HUES6 (cell line): ENCODE results near the gene EHBP1L1.
"Not testable (repeated sequence)": the region's sequence is repeated elsewhere in the genome, so short reads cannot be mapped to it uniquely, and the experiment has no call there.

Experiments
- H3K27ac ChIP-seq: 2 replicates; pipeline ENCODE4 v1.7.0; 2013; ENCODE audit warnings: low read depth, mild to moderate bottlenecking, low read length, inconsistent platforms
- H3K27me3 ChIP-seq: 2 replicates; pipeline ENCODE4 v1.6.1; 2013; ENCODE audit warnings: low read length; ENCODE audit not compliant: control insufficient read depth, insufficient read depth
- H3K36me3 ChIP-seq: 2 replicates; pipeline ENCODE4 v1.6.1; 2013; ENCODE audit warnings: low read length; ENCODE audit not compliant: control insufficient read depth, insufficient read depth
- H3K4me1 ChIP-seq: 2 replicates; pipeline ENCODE4 v1.6.1; 2013; ENCODE audit warnings: low read length; ENCODE audit not compliant: control insufficient read depth, insufficient read depth
- H3K4me3 ChIP-seq: 2 replicates; pipeline ENCODE4 v1.5.1; 2013; ENCODE audit warnings: low read depth, low read length
- H3K9ac ChIP-seq: one replicate; pipeline ENCODE4 v1.6.1; 2013; ENCODE audit warnings: mild to moderate bottlenecking, low read length
- H3K9me3 ChIP-seq: 2 replicates; pipeline ENCODE4 v1.6.1; 2013; ENCODE audit warnings: low read depth, low read length; ENCODE audit not compliant: control insufficient read depth, insufficient read depth

The EHBP1L1 gene

GRCh38 chr11:65634905-65635731, 59.3 kb downstream of the EHBP1L1 start:
- Histone ChIP-seq H3K4me1 (peaks cover 8% of the 10 kb centered on the region), H3K27ac (no peak overlapping the region), H3K36me3 (peaks cover 65% of the 10 kb centered on the region), H3K9ac (no peak overlapping the region), H3K27me3 (no peaks in the 10 kb centered on the region), H3K9me3 (no peaks in the 10 kb centered on the region), H3K4me3 (no peak overlapping the region)

- Histone ChIP-seq H3K9me3 (no peaks in the 10 kb centered on the region), H3K36me3 (peaks cover 55% of the 10 kb centered on the region), H3K4me3 (no peak overlapping the region), H3K27me3 (no peaks in the 10 kb centered on the region), H3K4me1 (peaks cover 10% of the 10 kb centered on the region), H3K9ac (no peak overlapping the region), H3K27ac (no peak overlapping the region)
Observed at GRCh38 chr11:65636108-65637031, 60.5 kb downstream of the EHBP1L1 start.

GRCh38 chr11:65637032-65637557, 61.2 kb downstream of the EHBP1L1 start:
- Histone ChIP-seq H3K9ac (no peak overlapping the region), H3K36me3 (peaks cover 48% of the 10 kb centered on the region), H3K27me3 (no peaks in the 10 kb centered on the region), H3K4me3 (peak overlapping the region; percentile 82), H3K9me3 (no peaks in the 10 kb centered on the region), H3K4me1 (peaks cover 16% of the 10 kb centered on the region), H3K27ac (no peak overlapping the region)

GRCh38 chr11:65637794-65638419, 62.1 kb downstream of the EHBP1L1 start, which contains the start of gene SIPA1:
SIPA1 (plus strand) TSS chr11:65638101; CDS start chr11:65640922, 2,821 bp downstream.
- Histone ChIP-seq H3K36me3 (peaks cover 41% of the 10 kb centered on the region), H3K27me3 (no peaks in the 10 kb centered on the region), H3K9ac (peak within 1 kb of the TSS; percentile 73), H3K9me3 (no peaks in the 10 kb centered on the region), H3K27ac (peak within 1 kb of the TSS; percentile 57; the same call in 1 of the 2 replicates), H3K4me3 (peak within 1 kb of the TSS; percentile 82), H3K4me1 (peaks cover 20% of the 10 kb centered on the region)

- Histone ChIP-seq H3K36me3 (peaks cover 28% of the 10 kb centered on the region), H3K4me1 (peaks cover 30% of the 10 kb centered on the region)
- H3K9ac ChIP-seq, H3K9me3 ChIP-seq, H3K27me3 ChIP-seq, H3K4me3 ChIP-seq, H3K27ac ChIP-seq: not testable (repeated sequence)
Observed at GRCh38 chr11:65639228-65639597, 63.4 kb downstream of the EHBP1L1 start.

- peaks cover 30% of the 10 kb centered on the region for H3K4me1 ChIP-seq
- peaks cover 22% of the 10 kb centered on the region for H3K36me3 ChIP-seq
- H3K4me3 ChIP-seq: no peak overlapping the region
- no peaks in the 10 kb centered on the region for H3K27me3 ChIP-seq
- no peak overlapping the region for H3K27ac ChIP-seq
- no peak overlapping the region for H3K9ac ChIP-seq
- no peaks in the 10 kb centered on the region for H3K9me3 ChIP-seq
Observed at GRCh38 chr11:65639623-65640482, 64.0 kb downstream of the EHBP1L1 start.

GRCh38 chr11:65640483-65641296, 64.8 kb downstream of the EHBP1L1 start:
- Histone ChIP-seq H3K27me3 (no peaks in the 10 kb centered on the region), H3K27ac (no peak overlapping the region), H3K9ac (no peak overlapping the region), H3K4me3 (no peak overlapping the region), H3K36me3 (peaks cover 16% of the 10 kb centered on the region), H3K4me1 (peaks cover 30% of the 10 kb centered on the region), H3K9me3 (no peaks in the 10 kb centered on the region)

- no peaks in the 10 kb centered on the region for H3K9me3 ChIP-seq
- peaks cover 30% of the 10 kb centered on the region for H3K4me1 ChIP-seq
- H3K4me3 ChIP-seq: peak overlapping the region; percentile 67
- H3K36me3 ChIP-seq: peaks cover 9% of the 10 kb centered on the region
- H3K27me3 ChIP-seq: no peaks in the 10 kb centered on the region
- no peak overlapping the region for H3K27ac ChIP-seq
- H3K9ac ChIP-seq: peak overlapping the region; percentile 27
Observed at GRCh38 chr11:65641297-65642013, 65.6 kb downstream of the EHBP1L1 start.
